OCI-LY3 (cell line): ENCODE results near the gene ZNF839.

Experiments used
- CTCF ChIP-seq: fragments of 200-600, 300-600 bp; sonication (generic); IDR thresholded peaks from 2 replicates; pipeline ENCODE4 v1.5.1; 2014; ENCODE audit warnings: antibody characterized with exemption, low read length, low read depth
- EZH2phosphoT487 ChIP-seq: fragments of 200-600 bp; shearing (Covaris generic); IDR thresholded peaks from 2 replicates; pipeline ENCODE4 v1.6.1; 2018; ENCODE audit warnings: antibody characterized with exemption, mixed run types, low read depth

GRCh38 chr14:102356280-102356679 is 36.7 kb downstream of the ZNF839 start:
- TF ChIP-seq CTCF: no peak
- TF ChIP-seq EZH2phosphoT487: no peak
